DMS79 (cell line): ENCODE measurements around the gene HACD1.
A peak's percentile ranks its signal among the peaks of the same experiment; 100 is the strongest.

Source experiments
- DNase-seq: peaks from one replicate; lab custom pipeline; 2025; lab: John Stamatoyannopoulos, UW

The HACD1 gene

DNA sequence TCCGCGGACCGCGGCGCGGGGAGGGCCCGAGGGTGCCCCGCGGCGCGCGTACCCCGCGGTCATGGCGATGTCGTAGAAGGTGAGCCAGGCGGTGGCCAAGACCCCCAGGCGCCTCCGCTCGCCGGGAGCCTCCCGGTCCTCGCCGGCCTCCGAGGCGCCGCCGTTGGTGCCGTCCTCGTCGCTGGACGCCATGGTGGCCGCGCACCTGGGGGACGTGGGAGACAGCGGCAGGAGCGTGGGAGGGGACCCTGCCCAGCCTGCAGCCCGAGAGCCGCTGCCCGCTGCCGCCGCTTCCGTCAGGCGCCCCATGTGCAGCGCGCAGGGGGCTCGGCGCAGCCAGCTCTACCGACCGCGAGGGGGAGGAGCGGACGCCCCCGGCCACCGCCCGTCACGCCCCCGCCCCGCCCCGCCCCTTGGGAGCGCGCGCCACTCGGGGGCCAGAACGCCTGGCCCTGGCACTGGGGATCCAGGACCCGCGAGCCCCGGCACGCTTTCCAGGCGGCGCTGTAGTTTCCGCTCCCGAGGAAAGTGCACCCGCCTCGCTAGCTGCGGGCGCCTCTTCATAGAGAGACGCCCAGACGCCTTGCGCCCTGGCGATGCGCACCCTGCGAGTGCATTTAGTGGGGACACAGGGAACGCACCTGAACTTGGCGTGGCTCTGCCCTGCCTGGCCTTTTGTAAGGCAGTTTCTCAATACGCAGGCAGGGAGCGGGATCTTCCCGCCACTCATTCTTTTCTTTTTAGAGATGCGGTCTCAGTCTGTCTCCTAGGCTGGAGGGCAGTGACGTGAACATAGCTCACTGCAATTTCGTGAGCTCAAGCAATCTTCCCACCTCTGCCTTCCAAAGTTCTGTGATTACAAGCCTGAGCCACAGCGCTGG is at the start of gene HACD1:
Gene HACD1 (minus strand): TSS at position 344 of the 881 bp plus-strand sequence. CDS start 35 bp downstream, at position 309.
- no peak for DNase-seq

- no peak for DNase-seq
Measured at GRCh38 chr10:17665747-17666146, 48.6 kb upstream of the HACD1 start.

DNA sequence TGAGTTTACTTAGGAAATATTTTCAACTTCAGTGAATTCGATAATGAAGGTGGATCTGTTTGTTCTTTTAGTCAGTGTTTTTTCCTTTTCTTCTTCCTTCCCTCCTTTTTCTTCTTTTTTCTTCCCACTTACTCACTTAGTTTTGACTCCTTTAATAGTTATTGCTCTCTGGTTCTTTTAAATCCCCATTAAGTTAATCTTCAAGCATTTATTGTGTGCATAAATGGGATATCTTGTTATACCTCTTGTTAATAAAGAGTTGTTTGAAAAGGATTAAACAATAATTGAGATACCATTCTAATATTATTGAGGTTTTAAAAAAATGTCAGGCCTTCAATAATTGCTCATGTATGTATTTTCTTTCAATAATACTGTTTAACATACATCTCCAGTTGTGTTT is 46.3 kb upstream of the HACD1 start:
- DNase-seq = no peak

DNA sequence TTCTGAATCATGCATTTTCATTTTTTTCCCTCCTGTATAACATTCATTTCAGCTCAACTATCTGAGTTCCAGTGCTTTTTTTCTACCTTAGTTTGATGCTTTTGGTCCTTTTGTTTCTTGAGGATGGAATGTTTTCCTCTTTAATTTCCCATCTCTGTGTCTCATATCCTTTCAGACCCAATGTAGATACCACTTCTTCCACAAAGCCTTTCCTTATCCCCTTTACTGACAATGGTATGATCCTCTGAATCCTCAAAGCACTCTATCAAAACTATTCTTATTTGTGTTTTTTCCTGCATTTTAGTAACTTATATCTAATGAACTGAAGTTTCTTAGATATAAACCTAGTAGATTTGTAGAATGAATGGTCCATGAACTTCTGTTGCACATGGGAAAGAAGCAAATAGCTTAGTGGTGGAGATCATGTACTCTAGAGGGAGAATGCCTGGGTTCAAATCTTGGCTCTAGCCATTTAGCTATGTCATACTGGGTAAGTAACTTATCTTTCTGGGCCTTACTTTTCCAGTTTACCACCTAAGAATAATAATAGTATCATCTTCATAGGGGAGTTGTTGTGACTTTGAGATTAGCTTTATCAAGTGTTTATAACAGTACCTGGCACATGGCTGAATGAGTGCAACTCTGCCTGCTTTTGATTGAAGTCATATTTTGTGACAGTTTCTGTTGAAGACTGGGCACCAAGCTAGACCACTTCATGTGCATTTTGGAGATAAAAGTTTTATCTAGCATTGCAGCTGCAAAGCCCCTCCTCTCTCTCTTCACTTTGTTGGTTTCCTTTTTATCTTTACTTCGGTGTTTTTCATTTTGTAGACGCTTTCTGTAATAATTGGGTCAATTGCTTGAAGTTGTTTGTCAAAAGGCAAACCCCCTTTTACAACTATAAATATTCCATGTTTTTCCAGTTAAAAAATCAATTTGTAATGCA is 45.3 kb upstream of the HACD1 start:
- DNase-seq = no peak

GRCh38 chr10:17661510-17661909 is 44.3 kb upstream of the HACD1 start:
- no peak for DNase-seq

- DNase-seq = no peak
Measured at GRCh38 chr10:17660921-17661320, 43.7 kb upstream of the HACD1 start.

GRCh38 chr10:17659365-17659764 is 42.2 kb upstream of the HACD1 start:
- no peak for DNase-seq

DNA sequence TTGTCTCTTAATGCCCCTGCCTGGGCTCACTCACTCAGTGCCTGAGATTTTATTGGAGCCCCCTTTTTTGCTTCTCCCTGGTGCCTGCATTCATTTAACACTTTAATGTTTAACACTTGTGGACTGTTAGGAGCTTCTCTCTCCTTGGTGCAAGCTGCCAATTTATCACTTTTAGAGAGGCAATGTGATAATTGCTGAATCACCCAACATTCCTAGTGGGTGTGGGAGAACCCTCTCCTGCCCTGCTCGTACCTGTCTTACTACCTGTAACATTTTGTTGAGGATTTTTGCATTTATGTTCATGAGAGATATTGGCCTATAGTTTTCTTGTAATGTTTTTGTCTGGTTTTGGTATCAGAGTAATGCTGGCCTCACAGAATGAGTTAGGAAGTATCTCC is 39.9 kb upstream of the HACD1 start:
- no peak for DNase-seq

DNA sequence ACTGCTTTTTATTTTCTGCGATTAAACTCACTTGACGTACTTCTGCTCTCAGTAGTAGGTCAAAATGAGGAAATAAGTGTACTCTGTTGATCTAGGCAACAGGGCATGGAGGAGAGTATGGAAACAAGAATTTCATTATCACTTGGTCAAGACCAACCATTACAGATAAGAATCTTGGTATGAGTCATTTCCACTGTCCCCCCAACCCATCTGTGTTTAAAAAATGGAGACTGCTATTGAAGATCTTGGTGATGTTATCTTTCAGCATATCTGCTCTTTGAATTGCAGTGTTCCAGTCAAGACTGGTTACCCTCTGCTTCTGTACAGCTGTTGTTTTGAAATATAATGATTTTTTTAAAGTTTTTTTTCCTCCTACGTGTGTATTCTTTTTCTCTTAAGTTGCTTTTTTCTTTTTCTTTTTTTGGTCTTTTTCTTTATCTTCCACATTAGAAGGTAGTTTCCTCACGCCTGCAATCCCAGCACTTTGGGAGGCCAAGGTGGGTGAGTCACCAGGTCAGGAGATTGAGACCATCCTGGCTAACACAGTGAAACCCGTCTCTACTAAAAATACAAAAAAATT is 38.5 kb upstream of the HACD1 start:
- no peak for DNase-seq

GRCh38 chr10:17655009-17655408 is 37.8 kb upstream of the HACD1 start:
- DNase-seq = no peak

DNA sequence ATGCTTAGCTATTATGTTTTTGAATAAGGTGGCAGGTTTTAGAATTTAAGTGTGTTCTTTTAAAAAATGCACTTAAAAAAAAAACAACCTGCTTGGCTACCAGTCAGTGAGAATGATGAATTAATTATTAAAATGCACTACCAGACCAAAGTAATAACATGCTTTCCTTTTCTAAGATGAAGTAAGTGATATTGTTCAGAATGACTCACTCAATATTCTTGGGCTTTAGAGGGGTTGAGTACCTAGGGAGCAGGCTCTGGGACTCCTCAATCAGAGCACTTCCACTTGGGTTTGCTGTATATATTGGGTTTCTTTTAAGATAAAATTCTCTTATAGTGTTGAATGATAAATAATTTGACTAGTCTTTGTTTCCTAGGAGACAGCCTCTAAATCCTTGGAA is 35.4 kb upstream of the HACD1 start:
- no peak for DNase-seq

- DNase-seq = no peak
Measured at GRCh38 chr10:17651896-17652295, 34.7 kb upstream of the HACD1 start.

- no peak for DNase-seq
Measured at GRCh38 chr10:17650416-17650815, 33.2 kb upstream of the HACD1 start.

DNA sequence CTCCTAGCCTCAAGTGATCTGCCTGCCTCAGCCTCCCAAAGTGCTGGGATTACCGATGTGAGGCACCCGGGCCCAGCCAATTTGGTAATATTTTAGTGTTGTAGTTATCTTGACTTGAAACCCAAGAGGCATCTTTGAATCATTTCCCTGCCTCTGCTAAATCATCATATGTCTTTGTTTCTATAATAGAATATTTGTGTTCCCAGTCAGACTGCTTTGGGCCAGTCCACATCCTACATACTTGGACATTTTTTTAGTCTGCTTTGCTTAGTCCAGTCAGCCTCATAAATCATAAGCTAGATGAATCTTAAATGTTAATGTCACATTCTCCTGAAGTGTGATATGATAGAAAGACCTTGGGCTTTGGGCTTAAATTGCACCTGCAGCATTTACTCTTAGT is 32.7 kb upstream of the HACD1 start:
- DNase-seq = no peak

DNA sequence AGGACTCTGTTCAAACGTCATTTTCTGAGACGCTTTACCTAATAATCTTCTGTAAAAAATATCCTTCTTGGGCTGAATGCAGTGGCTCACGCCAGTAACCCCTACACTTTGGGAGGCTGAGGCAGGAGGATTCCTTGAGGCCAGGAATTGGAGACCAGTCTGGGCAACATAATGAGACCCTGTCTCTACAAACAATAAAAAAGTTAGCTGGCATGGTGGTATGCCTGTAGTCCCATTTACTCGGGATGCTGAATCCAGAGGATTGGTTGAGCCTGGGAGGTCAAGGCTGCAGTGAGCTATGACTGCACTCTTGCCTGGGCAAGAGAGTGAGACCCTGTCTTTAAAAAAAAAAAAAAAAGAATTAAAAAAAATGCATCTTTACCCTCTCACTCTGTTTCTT is 31.9 kb upstream of the HACD1 start:
- no peak for DNase-seq

- DNase-seq = no peak
Measured at GRCh38 chr10:17648243-17649035, 31.3 kb upstream of the HACD1 start.

DNA sequence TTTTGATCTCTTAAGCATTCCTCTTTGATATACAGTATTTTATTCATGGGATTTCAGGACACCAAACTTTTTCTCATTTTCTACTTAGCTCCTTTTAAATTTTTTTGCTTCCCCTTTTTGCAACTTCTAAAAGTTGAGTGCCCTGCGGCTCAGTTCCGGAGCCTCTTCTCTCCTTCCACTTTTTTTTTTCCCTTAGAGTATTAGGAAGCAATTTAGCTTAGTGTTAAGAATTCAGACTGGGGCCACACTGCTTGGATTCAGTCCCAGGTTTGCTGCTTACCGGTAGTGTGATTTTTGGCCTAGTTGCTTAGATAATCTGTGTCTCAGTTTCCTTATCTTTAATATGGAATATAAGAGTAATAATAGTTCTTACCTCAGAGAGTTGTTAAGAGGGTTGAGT is 30.2 kb upstream of the HACD1 start:
- DNase-seq = no peak

DNA sequence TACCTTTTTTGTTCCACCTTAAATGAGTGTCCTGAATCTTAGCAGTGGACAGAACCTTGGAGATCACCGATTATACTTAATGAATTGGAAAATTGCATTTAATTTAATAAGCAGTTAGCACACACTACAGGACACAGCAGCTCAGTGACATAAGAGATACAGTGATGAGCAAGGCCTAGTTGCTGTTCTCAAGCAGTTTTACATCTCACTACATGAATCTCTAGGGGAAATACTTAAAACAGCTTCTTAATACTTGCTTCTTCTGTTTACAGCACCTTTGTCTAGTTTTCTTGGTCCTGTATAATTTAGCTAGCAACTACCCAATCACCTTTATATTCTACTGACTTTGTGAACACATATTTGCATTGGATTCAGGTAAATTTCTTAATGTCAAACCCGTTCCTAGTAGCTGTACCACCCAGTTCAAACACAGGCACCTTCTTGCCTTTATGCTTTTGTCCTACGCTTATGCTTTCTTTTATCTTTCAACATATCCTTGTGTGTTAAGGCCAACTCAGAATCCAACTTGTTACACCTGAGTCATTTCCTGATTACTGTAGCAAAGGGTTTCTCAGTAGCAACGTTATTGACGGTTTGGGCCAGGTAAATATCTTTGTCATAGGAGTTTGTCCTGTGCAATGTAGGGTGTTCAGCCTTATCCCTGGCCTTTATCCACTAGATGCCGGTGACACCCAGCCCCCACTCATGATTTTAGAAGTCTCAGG is 28.6 kb upstream of the HACD1 start:
- DNase-seq = no peak

DNA sequence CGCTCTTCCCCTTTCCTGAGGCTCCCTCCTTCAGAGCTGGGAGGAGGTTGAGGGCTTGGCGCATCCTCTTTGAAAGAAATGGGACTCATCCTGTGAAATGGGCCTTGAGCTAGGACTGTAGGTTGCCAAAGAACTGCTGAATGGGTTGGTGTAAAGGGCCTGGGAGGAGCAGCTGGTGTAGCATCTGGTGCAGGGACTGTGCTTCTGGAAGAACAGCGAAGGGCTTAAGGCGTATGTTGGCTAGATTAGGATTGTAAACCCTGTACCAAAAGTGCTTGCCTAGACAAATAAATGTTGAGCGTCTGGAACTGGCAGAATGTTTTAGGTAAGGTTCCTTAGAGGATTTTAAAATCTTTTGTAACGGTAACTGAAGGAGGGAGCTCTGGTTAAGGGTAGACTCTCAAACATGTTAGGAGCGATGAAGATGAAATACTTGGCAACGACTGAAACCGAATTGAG is 27.3 kb upstream of the HACD1 start:
- DNase-seq = no peak

- DNase-seq = peak; percentile 53
Measured at GRCh38 chr10:17643755-17644484, 26.7 kb upstream of the HACD1 start, which contains the start of gene STAM. Gene STAM (plus strand): TSS chr10:17644151. CDS start chr10:17644340, 189 bp downstream.
